ENCODE data around the gene MYLK. TPM values are rescaled to one million over a fixed set of nuclear protein-coding genes. Genes with fewer than 3 reads are reported as not detected.

MYLK gene
- total RNA-seq, 2 donors from 2014 or later: 30.5 to 85.1 TPM

GRCh38 chr3:123586968-123587367 lies 297.2 kb downstream of the MYLK start:
- no peak for DNase-seq (ENCODE audit: low spot score)
- H3K27me3 ChIP-seq: no peaks in the 10 kb centered on the region
- H3K27ac ChIP-seq: peak overlapping the region in 1 of 2 donors; percentile 98
- peak overlapping the region in 1 of 2 donors; percentile 91 for H3K4me3 ChIP-seq
- peaks cover 0 to 8% of the 10 kb centered on the region in 2 donors for H3K9me3 ChIP-seq
- no peak for TF ChIP-seq CTCF (IDR thresholded peaks at IDR 0.05)
- H3K4me1 ChIP-seq: peaks cover 0 to 17% of the 10 kb centered on the region in 2 donors
- peaks cover 2% of the 10 kb centered on the region for H3K36me3 ChIP-seq

DNA sequence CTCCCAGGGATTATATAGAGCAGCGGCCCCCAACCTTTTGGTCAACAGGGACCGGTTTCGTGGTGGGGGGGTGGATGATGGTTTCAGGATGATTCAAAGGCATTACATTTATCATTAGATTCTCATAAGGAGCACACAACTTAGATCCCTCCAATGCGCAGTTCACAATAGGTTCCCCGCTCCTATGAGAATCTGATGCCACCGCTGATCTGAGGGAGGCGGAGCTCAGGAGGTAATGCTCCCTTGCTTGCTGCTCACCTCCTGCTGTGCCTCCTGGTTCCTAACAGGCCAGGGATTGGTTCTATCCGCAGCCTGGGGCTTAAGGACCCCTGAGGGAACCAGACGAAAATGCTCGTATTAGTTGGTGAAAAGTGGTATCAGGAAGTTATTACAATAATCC lies 298.0 kb downstream of the MYLK start:
- H3K36me3 ChIP-seq: peaks cover 6% of the 10 kb centered on the region
- no peak for TF ChIP-seq CTCF (IDR thresholded peaks at IDR 0.05)
- no peak for DNase-seq (ENCODE audit: low spot score)
- no peaks in the 10 kb centered on the region for H3K27me3 ChIP-seq
- peak overlapping the region; percentile 91 to 99 for H3K4me3 ChIP-seq
- peak overlapping the region; percentile 95 to 98 for H3K27ac ChIP-seq
- H3K9me3 ChIP-seq: peaks cover 0 to 8% of the 10 kb centered on the region in 2 donors
- peaks cover 0 to 17% of the 10 kb centered on the region in 2 donors for H3K4me1 ChIP-seq

DNA sequence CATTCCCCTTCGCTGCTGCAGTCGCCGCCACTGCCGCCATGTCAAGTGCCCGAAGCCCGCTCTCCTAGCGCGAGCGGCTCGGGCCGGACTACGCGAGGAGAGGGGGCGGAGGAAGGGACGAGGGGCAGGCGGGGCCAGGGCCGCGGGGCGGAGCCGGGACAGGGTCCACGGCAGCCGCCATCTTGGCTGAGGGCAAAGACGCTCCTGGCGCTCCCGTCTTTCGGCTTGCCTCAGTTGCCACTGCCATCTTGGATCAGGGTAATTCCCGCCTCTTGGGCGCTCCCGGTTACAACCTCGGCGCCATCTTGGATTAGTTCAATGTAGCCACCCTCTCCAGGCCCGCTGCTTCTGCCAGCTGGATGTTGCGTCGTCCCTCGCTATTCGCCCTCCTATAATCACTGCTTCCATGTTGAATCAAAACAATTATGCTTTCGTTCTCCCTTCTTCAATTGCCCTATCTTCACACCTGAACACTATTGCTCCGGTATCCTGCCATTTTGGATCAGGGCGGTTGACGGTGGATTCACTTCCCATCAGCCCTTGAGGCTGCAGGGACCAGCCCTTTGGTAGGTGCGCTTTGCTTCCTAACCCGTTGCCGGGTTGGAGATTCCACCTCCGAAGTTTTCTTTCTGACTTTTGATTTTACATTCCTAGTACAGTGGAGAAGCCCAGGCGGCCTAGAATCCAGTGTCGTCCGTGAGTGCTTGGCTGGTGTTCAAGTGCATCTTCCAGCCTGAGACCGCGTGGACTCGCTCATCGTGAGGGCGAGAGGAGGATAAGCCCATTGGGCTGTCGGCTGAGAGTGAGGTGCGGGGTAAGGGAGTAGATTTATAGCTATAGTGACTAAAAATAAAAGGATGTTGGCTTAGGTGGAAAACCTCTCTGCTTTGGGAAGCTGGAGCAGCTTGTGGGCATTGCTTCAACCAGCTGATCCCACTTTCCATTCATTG lies 298.9 kb downstream of the MYLK start, which contains the start of gene HACD2:
HACD2 (minus strand) TSS at position 66 of the 950 bp plus-strand sequence; CDS start at position 40, 26 bp downstream.
- peak within 1 kb of the TSS; percentile 95 to 98 for H3K27ac ChIP-seq
- H3K4me1 ChIP-seq: peaks cover 0 to 17% of the 10 kb centered on the region in 2 donors
- H3K36me3 ChIP-seq: peaks cover 6% of the 10 kb centered on the region
- peak within 1 kb of the TSS; percentile 91 to 99 for H3K4me3 ChIP-seq
- no peaks in the 10 kb centered on the region for H3K9me3 ChIP-seq
- TF ChIP-seq CTCF (IDR thresholded peaks at IDR 0.05): no peak
- peak; percentile 96 for DNase-seq (ENCODE audit: low spot score)
- H3K27me3 ChIP-seq: no peaks in the 10 kb centered on the region

DNA sequence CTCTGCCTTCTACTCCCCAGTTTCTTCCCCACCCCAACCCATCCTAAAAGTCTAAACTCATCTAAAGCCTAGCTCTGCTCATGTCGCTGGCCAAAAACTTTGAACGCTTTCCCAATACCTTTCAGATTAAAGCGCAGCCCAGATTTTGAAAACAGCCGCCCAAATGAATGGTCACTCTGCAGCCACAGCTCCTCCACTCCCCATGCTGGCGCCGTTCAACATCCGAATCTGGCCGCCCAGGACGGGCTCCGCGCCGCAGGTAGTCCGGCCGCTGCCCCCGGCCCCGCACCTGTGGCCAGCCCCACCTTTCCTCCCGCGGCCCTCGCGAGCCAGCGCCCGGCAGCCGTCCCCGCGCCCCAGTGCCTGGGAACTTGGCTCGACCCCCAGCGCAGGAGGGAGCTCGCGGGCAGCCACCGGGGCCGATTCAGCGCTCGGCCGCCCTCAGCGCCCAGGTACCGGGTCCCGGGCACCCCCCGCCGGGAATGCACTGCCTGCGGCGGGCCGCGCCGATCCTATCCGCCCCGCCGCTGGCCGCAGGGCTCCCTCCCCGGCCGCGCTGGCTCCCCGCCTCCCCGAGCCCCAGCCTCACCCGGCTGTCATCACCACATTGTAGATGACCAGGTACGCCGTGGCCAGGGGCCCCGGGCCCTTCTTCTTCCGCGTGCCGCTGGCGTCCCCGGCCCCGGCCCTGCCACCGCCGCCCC lies 299.7 kb downstream of the MYLK start:
- peak overlapping the region; percentile 95 to 98 for H3K27ac ChIP-seq
- H3K9me3 ChIP-seq: no peaks in the 10 kb centered on the region
- DNase-seq (ENCODE audit: low spot score): no peak
- H3K4me3 ChIP-seq: peak overlapping the region; percentile 91 to 99
- TF ChIP-seq CTCF (IDR thresholded peaks at IDR 0.05): peak in 1 of 2 donors; percentile 40
- peaks cover 8% of the 10 kb centered on the region for H3K36me3 ChIP-seq
- no peaks in the 10 kb centered on the region for H3K27me3 ChIP-seq
- peaks cover 0 to 17% of the 10 kb centered on the region in 2 donors for H3K4me1 ChIP-seq

DNA sequence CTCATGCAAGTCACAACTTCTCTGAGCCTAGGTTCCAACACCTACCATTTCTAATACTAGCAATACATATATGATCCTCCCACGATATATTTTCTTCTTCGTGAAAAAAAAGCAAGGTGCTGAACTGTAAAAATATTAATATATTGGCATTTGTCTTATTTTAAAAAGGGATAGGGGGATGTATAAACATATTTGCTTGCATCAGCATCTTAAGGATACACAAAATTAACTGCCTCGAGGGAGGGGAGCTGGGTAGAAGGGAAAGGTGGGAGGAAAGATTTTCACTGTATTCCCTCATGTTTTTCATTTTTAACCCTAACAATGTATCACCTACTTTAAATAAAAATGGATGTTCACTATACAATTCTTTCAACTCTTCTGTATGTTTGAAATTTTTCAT lies 300.6 kb downstream of the MYLK start:
- no peaks in the 10 kb centered on the region for H3K27me3 ChIP-seq
- no peak for DNase-seq (ENCODE audit: low spot score)
- H3K27ac ChIP-seq: no peak overlapping the region
- no peak overlapping the region for H3K4me3 ChIP-seq
- TF ChIP-seq CTCF (IDR thresholded peaks at IDR 0.05): no peak
- peaks cover 17% of the 10 kb centered on the region for H3K36me3 ChIP-seq
- no peaks in the 10 kb centered on the region for H3K9me3 ChIP-seq
- H3K4me1 ChIP-seq: peaks cover 0 to 17% of the 10 kb centered on the region in 2 donors
